Measurements from ENCODE around the gene NFIA. TPM values are rescaled to one million over a fixed set of nuclear protein-coding genes. Genes with fewer than 3 reads are reported as not detected.

Gene NFIA
- total RNA-seq, 1 experiment from 2014 or later = 65.4 TPM

DNA sequence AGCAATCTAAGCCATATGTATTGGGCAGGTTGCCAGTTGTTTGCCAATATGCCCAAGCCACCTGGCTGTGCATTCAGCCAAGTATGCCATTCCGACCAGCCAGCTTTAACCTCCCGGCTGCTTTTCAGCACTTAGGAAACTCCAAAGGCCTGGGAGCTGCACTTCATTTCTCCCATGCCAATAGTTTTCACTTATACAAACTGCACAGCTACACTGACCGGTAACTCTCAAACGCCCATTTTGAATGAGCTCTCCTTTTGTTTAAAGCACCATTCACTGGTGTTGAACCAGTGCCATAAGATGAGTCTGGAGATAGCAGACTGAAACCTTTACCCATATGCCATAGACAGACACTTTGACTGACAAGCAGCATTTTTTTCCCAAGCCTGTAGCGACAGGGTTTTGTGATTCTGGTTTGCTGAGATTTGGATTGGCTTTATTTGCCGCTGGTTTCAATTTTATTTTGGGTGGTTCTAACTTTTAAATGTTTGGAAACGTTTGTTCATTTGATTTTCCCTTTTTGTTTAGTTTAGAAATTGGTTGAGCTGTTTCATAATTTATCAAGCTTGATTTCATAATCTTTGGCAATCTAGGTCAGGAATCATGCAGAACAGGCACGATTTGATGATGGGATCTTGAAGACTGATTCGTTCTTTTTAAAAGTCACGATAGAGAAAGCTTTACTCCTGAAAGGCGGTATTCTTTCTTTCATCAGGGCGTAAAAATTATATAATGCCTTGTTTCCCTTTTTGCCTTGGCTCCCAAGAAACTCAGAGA lies 144.6 kb downstream of the NFIA start:
- Histone ChIP-seq H3K27ac (ENCODE audit: low read depth, low read length, poor library complexity, severe bottlenecking) (peak overlapping the region; percentile 21), H3K27me3 (replicated peaks; ENCODE audit: insufficient read depth, low read depth, low read length, poor library complexity) (no peaks in the 10 kb centered on the region), H3K4me3 (ENCODE audit: low read depth, low read length, poor library complexity, severe bottlenecking) (no peak overlapping the region), H3K4me1 (ENCODE audit: insufficient read depth, low read length, poor library complexity, severe bottlenecking) (peaks cover 36% of the 10 kb centered on the region), H3K36me3 (ENCODE audit: insufficient read depth, low read length, poor library complexity, severe bottlenecking) (no peaks in the 10 kb centered on the region), H3K9me3 (ENCODE audit: low read depth, low read length, poor library complexity, severe bottlenecking) (no peaks in the 10 kb centered on the region)
- POLR2A ChIA-PET (ENCODE audit: low non-redundant PET) = no interaction called here
- CTCF ChIA-PET = no interaction called here
- DNase-seq (ENCODE audit: low spot score) = peak; percentile 54
- intact Hi-C loops (cut with micrococcal nuclease; ENCODE audit: unreplicated experiment) = no loop called here
- TF ChIP-seq EZH2 (IDR thresholded peaks at IDR 0.05; ENCODE audit: borderline replicate concordance, low read depth, low read length, poor library complexity, severe bottlenecking) = no peak
- TF ChIP-seq, protein P1, sequence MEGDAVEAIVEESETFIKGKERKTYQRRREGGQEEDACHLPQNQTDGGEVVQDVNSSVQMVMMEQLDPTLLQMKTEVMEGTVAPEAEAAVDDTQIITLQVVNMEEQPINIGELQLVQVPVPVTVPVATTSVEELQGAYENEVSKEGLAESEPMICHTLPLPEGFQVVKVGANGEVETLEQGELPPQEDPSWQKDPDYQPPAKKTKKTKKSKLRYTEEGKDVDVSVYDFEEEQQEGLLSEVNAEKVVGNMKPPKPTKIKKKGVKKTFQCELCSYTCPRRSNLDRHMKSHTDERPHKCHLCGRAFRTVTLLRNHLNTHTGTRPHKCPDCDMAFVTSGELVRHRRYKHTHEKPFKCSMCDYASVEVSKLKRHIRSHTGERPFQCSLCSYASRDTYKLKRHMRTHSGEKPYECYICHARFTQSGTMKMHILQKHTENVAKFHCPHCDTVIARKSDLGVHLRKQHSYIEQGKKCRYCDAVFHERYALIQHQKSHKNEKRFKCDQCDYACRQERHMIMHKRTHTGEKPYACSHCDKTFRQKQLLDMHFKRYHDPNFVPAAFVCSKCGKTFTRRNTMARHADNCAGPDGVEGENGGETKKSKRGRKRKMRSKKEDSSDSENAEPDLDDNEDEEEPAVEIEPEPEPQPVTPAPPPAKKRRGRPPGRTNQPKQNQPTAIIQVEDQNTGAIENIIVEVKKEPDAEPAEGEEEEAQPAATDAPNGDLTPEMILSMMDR (conservative IDR thresholded peaks at IDR 0.05; ENCODE audit: low read depth, low read length) = no peak
- no TSS peak for BruUV-seq (replicated peaks)

DNA sequence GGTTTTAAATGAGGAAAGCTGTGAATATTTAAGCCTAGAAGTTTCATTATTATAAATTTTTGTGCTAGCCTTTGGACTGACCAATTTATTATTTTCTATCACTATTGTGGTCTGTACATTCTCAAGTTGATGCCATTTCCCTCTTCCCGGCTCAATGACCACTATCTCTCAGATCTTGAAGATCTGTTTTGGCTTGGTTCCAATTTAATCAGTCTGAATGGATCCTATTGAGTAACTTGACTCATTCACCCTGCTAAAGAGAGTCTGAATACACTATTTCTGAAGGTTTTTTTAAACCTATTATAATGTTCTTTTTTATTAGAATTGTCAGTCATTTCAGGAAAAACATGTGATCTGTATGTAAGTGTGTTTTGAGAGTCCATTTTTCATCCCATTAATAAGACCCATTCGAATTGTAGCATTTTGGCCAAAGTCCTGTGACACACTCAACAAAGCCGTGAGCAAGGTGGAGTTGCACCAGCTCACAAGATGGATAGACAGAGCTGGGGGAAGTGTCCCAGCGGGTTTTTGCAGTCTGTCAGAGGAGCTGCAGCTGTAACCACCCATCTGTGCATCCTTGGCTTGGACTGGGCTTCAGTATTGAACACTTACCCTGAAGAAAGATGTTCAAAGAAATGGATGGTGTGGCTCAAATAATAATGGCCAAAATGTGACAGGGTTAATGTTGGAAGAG lies 145.6 kb downstream of the NFIA start:
- ChIA-PET CTCF (no interaction called here), POLR2A (ENCODE audit: low non-redundant PET) (no interaction called here)
- BruUV-seq (replicated peaks) = no TSS peak
- no peaks in the 10 kb centered on the region for H3K36me3 ChIP-seq (ENCODE audit: insufficient read depth, low read length, poor library complexity, severe bottlenecking)
- no peak overlapping the region for H3K27ac ChIP-seq (ENCODE audit: low read depth, low read length, poor library complexity, severe bottlenecking)
- TF ChIP-seq, protein P1 (conservative IDR thresholded peaks at IDR 0.05; ENCODE audit: low read depth, low read length) = no peak
- no peak for TF ChIP-seq EZH2 (IDR thresholded peaks at IDR 0.05; ENCODE audit: borderline replicate concordance, low read depth, low read length, poor library complexity, severe bottlenecking)
- H3K9me3 ChIP-seq (ENCODE audit: low read depth, low read length, poor library complexity, severe bottlenecking) = no peaks in the 10 kb centered on the region
- H3K4me3 ChIP-seq (ENCODE audit: low read depth, low read length, poor library complexity, severe bottlenecking) = no peak overlapping the region
- DNase-seq (ENCODE audit: low spot score) = no peak
- H3K27me3 ChIP-seq (replicated peaks; ENCODE audit: insufficient read depth, low read depth, low read length, poor library complexity) = no peaks in the 10 kb centered on the region
- intact Hi-C loops (cut with micrococcal nuclease; ENCODE audit: unreplicated experiment) = no loop called here
- peaks cover 30% of the 10 kb centered on the region for H3K4me1 ChIP-seq (ENCODE audit: insufficient read depth, low read length, poor library complexity, severe bottlenecking)

DNA sequence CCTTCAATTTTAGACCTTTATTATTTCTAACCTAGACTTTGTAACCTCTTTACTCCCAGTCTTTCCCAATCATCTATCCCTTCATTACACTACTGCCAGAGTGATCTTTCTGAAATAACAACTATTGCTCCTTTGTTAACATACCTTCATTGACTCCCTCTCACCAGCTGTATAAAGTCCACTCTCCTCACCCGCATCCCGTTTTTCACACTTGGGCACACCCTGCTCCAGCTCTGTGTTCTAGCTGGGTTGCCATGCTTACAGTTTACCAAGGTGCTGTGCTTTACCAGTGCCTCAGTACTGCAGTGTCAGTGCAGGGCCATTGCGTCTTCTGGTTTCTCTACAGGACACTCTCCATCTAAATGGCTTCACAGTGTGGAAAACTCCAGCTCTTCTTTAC lies 148.2 kb downstream of the NFIA start:
- no TSS peak for BruUV-seq (replicated peaks)
- no peak for DNase-seq (ENCODE audit: low spot score)
- Histone ChIP-seq H3K27ac (ENCODE audit: low read depth, low read length, poor library complexity, severe bottlenecking) (no peak overlapping the region), H3K27me3 (replicated peaks; ENCODE audit: insufficient read depth, low read depth, low read length, poor library complexity) (no peaks in the 10 kb centered on the region), H3K36me3 (ENCODE audit: insufficient read depth, low read length, poor library complexity, severe bottlenecking) (no peaks in the 10 kb centered on the region), H3K9me3 (ENCODE audit: low read depth, low read length, poor library complexity, severe bottlenecking) (no peaks in the 10 kb centered on the region), H3K4me1 (ENCODE audit: insufficient read depth, low read length, poor library complexity, severe bottlenecking) (peaks cover 28% of the 10 kb centered on the region), H3K4me3 (ENCODE audit: low read depth, low read length, poor library complexity, severe bottlenecking) (no peak overlapping the region)
- ChIA-PET CTCF (no interaction called here), POLR2A (ENCODE audit: low non-redundant PET) (no interaction called here)
- intact Hi-C loops (cut with micrococcal nuclease; ENCODE audit: unreplicated experiment) = no loop called here
- TF ChIP-seq, protein P1 (conservative IDR thresholded peaks at IDR 0.05; ENCODE audit: low read depth, low read length) = no peak
- TF ChIP-seq EZH2 (IDR thresholded peaks at IDR 0.05; ENCODE audit: borderline replicate concordance, low read depth, low read length, poor library complexity, severe bottlenecking) = no peak
